NCI-H748 (cell line): ENCODE measurements around the gene GPR139.
A peak's percentile ranks its signal among the peaks of the same experiment; 100 is the strongest.

Experiments
- DNase-seq: peaks from one replicate; lab custom pipeline; 2025; ENCODE audit not compliant: unreplicated experiment; lab: John Stamatoyannopoulos, UW

Gene GPR139

DNA sequence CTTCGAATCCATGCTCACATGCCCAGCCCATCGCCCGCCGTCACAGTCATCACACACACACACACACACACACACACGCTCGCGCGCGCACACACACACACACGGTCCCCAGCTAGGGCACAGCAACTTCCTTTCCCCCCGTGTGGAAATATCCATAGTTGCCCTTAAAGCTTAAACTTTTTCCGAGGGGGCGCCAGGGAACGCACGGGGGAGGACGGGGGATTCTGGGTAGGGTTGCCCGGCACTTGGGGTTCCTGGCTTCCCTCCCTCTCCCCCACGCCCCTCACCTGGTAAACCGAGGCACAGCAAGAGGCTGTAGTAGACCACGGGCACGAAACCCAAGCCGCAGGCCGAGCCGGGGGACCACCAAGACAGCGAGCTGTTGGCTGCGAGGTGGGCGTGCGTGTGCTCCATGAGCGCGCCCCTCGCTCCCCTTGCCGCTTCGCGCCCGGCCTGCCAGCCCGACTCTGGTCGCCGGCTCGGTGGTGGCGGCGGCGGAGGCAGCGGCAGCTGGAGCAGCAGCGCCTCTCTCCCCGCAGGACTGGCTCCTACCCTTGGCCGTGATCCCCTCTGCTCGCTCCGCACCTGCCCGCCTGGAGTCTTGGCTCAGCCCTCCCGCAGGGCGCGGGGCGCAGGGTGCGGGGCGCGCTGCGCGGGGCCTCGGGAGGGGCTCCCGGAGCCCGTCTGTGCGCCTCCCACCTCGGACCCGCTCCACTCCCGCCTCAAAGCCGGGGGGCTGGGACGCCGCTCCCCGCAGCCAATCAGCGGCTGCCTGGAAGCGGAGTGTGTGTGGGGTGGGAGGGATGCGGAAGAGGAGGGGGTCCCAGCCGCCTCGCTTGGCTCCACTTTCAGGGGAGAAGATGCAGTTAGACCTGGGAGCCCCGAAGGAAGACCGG lies at the start of gene GPR139:
Gene GPR139, minus strand, starts transcription at position 688 of the 896 bp plus-strand sequence. Its CDS starts 274 bp downstream, at position 414.
- peak; percentile 66 for DNase-seq

DNA sequence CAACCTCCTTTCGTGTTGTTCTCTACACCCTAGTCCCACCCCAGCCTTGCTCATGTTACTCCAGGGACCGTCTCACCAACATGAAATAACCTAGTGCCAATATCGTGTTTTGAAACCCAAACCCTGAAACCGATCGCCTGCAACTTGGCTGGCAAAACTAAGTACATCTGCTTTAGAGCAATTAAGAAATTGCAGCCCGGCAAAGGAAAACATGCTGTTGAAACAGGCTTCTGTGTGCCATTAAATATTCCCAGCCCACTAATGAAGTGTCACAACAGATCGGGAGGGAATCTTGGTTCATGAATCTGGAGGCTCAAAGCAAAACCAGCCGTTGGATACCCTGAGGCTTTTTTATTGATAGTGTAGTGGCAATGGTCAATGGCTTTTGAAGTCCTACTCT lies 48.3 kb upstream of the GPR139 start:
- peak; percentile 21 for DNase-seq

DNA sequence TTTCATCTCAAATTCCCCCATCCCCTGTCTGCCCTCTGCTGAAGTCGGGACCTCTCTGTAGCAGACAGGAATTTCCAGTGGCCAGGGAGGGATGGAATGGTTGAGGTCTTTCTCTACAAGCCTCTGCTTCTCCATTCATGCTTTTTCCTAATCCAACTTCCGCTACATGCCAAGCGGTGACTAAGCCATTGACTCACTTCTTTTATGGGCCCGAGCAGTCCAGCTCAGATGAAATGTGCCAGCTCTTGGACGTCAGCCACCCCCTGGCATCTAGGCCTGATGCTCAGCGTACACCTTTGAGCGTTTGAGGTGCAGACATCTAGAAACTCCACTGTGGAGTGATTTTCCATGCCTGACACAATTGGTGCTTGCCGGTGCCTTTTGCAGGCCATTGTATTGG lies 40.7 kb upstream of the GPR139 start:
- DNase-seq = no peak

- DNase-seq = no peak
Measured at GRCh38 chr16:20111143-20111542, 37.5 kb upstream of the GPR139 start.

DNA sequence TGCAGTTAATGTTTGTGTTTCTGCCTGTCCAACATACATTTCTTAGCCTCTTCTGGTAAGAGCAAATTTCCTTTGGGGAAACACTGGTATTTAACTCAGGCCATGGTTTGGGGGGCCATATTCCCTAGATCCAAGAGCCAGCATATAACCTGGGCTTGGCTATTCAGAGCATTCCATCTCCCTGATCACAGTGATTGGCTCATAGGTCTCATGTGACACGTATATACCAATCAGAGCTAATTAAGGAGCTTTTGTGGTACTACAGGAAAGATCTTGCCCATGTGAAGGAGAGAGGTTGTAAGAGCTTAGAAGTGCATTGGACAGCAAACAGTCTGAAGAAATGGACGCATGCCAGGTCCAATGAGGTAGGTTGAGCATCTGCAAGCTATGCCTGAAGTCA lies 33.4 kb upstream of the GPR139 start:
- no peak for DNase-seq

- DNase-seq = no peak
Measured at GRCh38 chr16:20104563-20105183, 31.0 kb upstream of the GPR139 start.

- DNase-seq = no peak
Measured at GRCh38 chr16:20102521-20102920, 28.8 kb upstream of the GPR139 start.

- no peak for DNase-seq
Measured at GRCh38 chr16:20102021-20102420, 28.3 kb upstream of the GPR139 start.

- no peak for DNase-seq
Measured at GRCh38 chr16:20099375-20099774, 25.7 kb upstream of the GPR139 start.

- DNase-seq = no peak
Measured at GRCh38 chr16:20094157-20094556, 20.5 kb upstream of the GPR139 start.

GRCh38 chr16:20089246-20089965 lies 15.7 kb upstream of the GPR139 start:
- DNase-seq = no peak

GRCh38 chr16:20084624-20085226 lies 11.0 kb upstream of the GPR139 start:
- DNase-seq = no peak

- DNase-seq = no peak
Measured at GRCh38 chr16:20079106-20079505, 5.4 kb upstream of the GPR139 start.

- no peak for DNase-seq
Measured at GRCh38 chr16:20075243-20075642, 1.6 kb upstream of the GPR139 start.

- peak; percentile 66 for DNase-seq
Measured at GRCh38 chr16:20074099-20074991, 655 bp upstream of the GPR139 start.

- DNase-seq = no peak
Measured at GRCh38 chr16:20072874-20073202, 852 bp downstream of the GPR139 start.

GRCh38 chr16:20072146-20072873 lies 1.4 kb downstream of the GPR139 start:
- DNase-seq = peak; percentile 10

- no peak for DNase-seq
Measured at GRCh38 chr16:20064931-20065330, 8.8 kb downstream of the GPR139 start.

DNA sequence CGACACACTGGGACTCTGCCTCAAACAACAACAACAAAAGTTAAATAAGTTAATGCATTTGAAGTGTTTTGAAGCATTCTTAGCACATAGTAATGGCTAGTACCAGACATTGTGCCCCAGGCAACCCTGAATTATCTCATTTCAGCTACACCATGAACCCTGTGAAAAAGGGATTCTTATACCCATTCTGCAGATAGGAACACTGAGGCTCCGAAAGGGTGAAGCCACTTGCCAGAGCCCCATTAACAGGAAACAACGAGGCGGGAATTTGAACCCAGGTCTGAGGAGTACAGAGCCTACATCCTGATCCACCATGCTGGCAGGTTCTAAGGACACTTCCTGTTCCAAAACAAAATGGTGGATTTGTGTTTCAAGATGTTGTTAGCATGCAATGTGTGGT lies 9.2 kb downstream of the GPR139 start:
- no peak for DNase-seq

- no peak for DNase-seq
Measured at GRCh38 chr16:20061132-20061531, 12.6 kb downstream of the GPR139 start.
